Activated naive CD8-positive, alpha-beta T cell treated with anti-CD3 and anti-CD28 coated beads for 36 hours (primary cell): ENCODE results near the gene BEX3. TPM values are rescaled to one million over a fixed set of nuclear protein-coding genes. Genes with fewer than 3 reads are reported as not detected.
A peak's percentile ranks its signal among the peaks of the same experiment; 100 is the strongest.
"Not testable (repeated sequence)": the region's sequence is repeated elsewhere in the genome, so short reads cannot be mapped to it uniquely, and the experiment has no call there.

ENCODE experiments used
- DNase-seq: peaks from one replicate; pipeline ENCODE4 v3.0.0; 2021
- H3K27ac Mint-ChIP-seq: one replicate; pipeline ENCODE4 v1.8.0; 2022; ENCODE audit warnings: mild to moderate bottlenecking, moderate library complexity, mixed read lengths
- H3K27me3 Mint-ChIP-seq: one replicate; pipeline ENCODE4 v1.8.0; 2022; ENCODE audit warnings: mild to moderate bottlenecking, mixed read lengths
- H3K36me3 Mint-ChIP-seq: one replicate; pipeline ENCODE4 v1.8.0; 2021; ENCODE audit warnings: mild to moderate bottlenecking, mixed read lengths
- H3K4me1 Mint-ChIP-seq: one replicate; pipeline ENCODE4 v1.8.0; 2021; ENCODE audit warnings: mixed read lengths
- H3K4me3 Mint-ChIP-seq: one replicate; pipeline ENCODE4 v1.8.0; 2022; ENCODE audit warnings: mild to moderate bottlenecking, moderate library complexity, mixed read lengths
- H3K9me3 Mint-ChIP-seq: one replicate; pipeline ENCODE4 v1.8.0; 2022; ENCODE audit warnings: mixed read lengths
- total RNA-seq, 2 experiments: library from RNA; stranded (reverse); gene quantifications; one replicate each; pipeline ENCODE4 v1.2.3, GENCODE V29; 2021

Gene BEX3
- 10 to 100 TPM; 31.4 to 31.7 TPM for total RNA-seq

DNA sequence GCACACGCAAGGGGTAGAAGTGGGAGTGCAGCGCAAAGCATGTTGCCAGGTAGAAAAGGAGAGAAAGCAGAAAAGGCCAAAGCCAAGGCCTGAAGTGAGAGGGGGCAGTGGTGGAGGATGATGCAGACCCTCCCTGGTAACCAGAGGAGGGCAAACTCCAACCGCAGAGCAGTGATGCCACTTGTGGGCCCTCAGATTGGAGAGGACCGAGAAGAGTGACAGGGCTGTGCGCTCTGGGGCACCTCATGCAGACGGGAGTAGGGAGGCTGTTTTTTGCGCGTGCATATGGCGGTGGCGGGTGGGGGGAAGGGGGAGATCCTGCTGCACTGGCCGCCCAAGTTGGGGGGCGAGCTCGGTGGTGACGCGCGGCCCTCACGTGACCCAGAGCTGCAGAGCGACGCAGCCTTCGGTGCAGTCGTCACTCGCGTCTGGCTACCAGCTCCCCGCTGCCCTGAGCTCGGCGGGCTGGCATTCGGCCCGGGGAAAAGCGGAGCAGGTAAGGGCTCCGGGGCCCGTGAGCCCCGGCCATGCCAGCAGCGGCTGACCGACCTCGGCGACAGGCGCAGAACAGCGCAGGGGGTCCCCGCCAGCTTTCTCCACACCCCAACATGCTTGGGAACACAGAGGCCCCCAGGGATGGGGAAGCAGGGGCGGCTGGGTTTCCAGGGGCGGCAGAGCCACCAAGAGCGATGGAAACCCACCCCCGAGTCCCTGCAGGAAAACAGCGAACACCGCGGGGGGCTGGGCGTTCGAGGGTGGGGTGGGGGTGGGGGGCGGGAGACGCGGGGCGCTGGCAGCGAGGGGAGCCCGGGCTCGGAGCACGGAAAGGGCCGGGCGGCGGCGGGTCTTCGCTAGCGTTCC, at the start of gene BEX3:
Gene BEX3, plus strand, starts transcription at position 421 of the 861 bp plus-strand sequence. CDS start 984 bp downstream, outside the sequence.
- Mint-ChIP-seq H3K36me3 (peaks cover 3% of the 10 kb centered on the region), H3K4me3 (peak within 1 kb of the TSS; percentile 81), H3K27me3 (no peaks in the 10 kb centered on the region), H3K4me1 (peaks cover 8% of the 10 kb centered on the region), H3K27ac (no peak within 1 kb of the TSS), H3K9me3 (no peaks in the 10 kb centered on the region)
- DNase-seq = peak; percentile 39

- no peak within 1 kb of the TSS for H3K4me3 Mint-ChIP-seq
- peaks cover 39% of the 10 kb centered on the region for H3K27me3 Mint-ChIP-seq
- H3K27ac Mint-ChIP-seq = no peak within 1 kb of the TSS
- DNase-seq = no peak
- no peaks in the 10 kb centered on the region for H3K9me3 Mint-ChIP-seq
- H3K4me1 Mint-ChIP-seq = no peaks in the 10 kb centered on the region
- no peaks in the 10 kb centered on the region for H3K36me3 Mint-ChIP-seq
These were observed 46.3 kb upstream of the BEX3 start, which contains the start of gene TCEAL7 for GRCh38 chrX:103329991-103330390. TCEAL7 (plus strand) TSS chrX:103330239; CDS start chrX:103331404, 1,165 bp downstream.

- Mint-ChIP-seq H3K27ac (no peak overlapping the region), H3K4me1 (no peaks in the 10 kb centered on the region), H3K27me3 (peaks cover 38% of the 10 kb centered on the region), H3K4me3 (no peak overlapping the region), H3K36me3 (no peaks in the 10 kb centered on the region), H3K9me3 (no peaks in the 10 kb centered on the region)
- DNase-seq = no peak
These were observed 45.6 kb upstream of the BEX3 start for GRCh38 chrX:103330681-103331288.

GRCh38 chrX:103338663-103339062, 37.7 kb upstream of the BEX3 start:
- Mint-ChIP-seq H3K4me1 (no peaks in the 10 kb centered on the region), H3K9me3 (no peaks in the 10 kb centered on the region), H3K27ac (no peak overlapping the region), H3K4me3 (no peak overlapping the region), H3K36me3 (no peaks in the 10 kb centered on the region), H3K27me3 (no peaks in the 10 kb centered on the region)
- no peak for DNase-seq

DNA sequence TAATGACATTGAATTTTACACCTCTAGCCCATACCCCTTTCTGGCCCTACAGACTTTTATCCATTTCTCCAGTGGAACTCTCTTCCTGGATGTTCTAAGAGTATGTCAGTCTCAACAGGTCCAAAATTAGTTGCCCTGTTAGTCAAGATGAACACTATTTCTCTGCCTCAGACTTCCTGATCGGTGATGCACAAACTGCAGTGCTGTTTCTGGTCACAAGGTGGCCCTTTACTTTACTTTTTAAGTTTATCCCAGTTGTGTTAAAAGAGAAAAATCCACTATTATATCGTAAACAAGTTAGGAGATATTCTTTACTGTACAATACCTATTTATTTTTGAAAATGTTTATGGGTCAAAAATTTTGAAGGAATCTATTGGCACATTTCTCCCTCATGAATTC, 33.2 kb upstream of the BEX3 start:
- Mint-ChIP-seq H3K36me3 (no peaks in the 10 kb centered on the region), H3K4me3 (no peak overlapping the region), H3K9me3 (no peaks in the 10 kb centered on the region)

DNA sequence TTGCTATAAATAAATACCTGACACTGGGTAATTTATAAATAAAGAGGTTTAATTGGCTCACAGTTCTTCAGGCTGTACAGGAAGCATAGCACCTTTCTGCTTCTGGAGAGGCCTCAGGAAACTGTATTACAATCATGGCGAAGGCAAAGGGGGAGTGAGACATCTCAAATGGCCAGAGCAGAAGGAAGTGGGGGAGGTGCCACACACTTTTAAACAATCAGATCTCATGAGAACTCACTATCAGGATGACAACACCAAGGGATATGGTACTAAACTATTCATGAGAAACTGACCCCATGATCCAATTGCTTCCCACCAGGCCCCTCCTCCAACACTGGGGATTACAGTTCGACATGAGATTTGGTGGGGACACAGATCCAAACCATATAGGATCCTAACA, 31.7 kb upstream of the BEX3 start:
- Mint-ChIP-seq H3K4me3 (no peak overlapping the region), H3K9me3 (no peaks in the 10 kb centered on the region), H3K36me3 (no peaks in the 10 kb centered on the region), H3K27me3 (no peaks in the 10 kb centered on the region), H3K4me1 (no peaks in the 10 kb centered on the region), H3K27ac (no peak overlapping the region)
- DNase-seq = no peak

More for the DNA sequence above, 33.2 kb upstream of the BEX3 start:
- DNase-seq = peak; percentile 19
- Mint-ChIP-seq H3K27ac (no peak overlapping the region), H3K27me3 (no peaks in the 10 kb centered on the region), H3K4me1 (no peaks in the 10 kb centered on the region)

DNA sequence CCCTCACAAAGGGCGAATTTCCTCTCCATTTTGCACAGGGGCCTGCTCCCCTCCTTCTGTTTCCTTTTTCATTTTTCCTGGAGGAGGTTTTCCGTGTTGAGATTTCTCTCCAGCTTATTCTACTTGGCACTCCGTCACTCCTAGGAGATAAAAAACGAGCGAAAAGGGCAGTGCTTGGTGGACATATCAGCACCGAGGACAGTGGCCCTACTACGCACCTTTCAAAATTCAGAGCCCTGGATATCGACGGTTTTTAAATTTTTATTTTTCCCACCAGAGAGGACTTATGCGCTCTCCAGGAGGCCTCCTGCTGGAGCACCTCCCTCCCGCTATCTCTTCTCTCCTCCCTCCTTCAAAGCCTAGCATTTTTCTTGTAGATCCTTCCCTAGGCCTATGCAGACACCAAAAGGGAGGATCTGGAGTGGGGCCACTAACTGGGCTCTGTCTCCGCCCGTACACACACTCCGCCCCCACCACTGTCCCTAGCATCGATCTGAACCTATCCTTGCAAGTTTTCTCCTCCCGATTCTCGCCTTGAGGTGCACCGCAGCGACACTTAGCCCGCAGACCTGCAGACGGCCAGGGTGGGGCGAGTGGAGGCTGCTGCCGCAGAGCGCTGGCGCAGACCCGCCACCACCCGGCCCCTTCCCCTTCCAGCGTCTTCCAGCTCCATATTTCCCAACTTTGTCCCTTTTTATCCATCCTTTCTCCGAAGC, 28.5 kb upstream of the BEX3 start:
- Mint-ChIP-seq H3K27me3 (no peaks in the 10 kb centered on the region), H3K9me3 (no peaks in the 10 kb centered on the region), H3K4me3 (no peak overlapping the region), H3K36me3 (no peaks in the 10 kb centered on the region), H3K27ac (no peak overlapping the region), H3K4me1 (no peaks in the 10 kb centered on the region)
- DNase-seq = no peak

GRCh38 chrX:103356130-103356798, 20.1 kb upstream of the BEX3 start, which contains the start of gene TCEAL9:
TCEAL9 (plus strand) TSS chrX:103356506; CDS start chrX:103357685, 1,179 bp downstream.
- Mint-ChIP-seq H3K4me3 (peak within 1 kb of the TSS; percentile 89), H3K27ac (peak within 1 kb of the TSS; percentile 72), H3K4me1 (peaks cover 9% of the 10 kb centered on the region), H3K27me3 (no peaks in the 10 kb centered on the region), H3K9me3 (no peaks in the 10 kb centered on the region), H3K36me3 (peaks cover 5% of the 10 kb centered on the region)
- peak; percentile 1 for DNase-seq

GRCh38 chrX:103356858-103357257, 19.5 kb upstream of the BEX3 start:
- H3K36me3 Mint-ChIP-seq = peaks cover 5% of the 10 kb centered on the region
- peak overlapping the region; percentile 89 for H3K4me3 Mint-ChIP-seq
- H3K9me3 Mint-ChIP-seq = no peaks in the 10 kb centered on the region
- no peaks in the 10 kb centered on the region for H3K27me3 Mint-ChIP-seq
- H3K4me1 Mint-ChIP-seq = peaks cover 9% of the 10 kb centered on the region
- no peak for DNase-seq
- H3K27ac Mint-ChIP-seq = no peak overlapping the region

DNA sequence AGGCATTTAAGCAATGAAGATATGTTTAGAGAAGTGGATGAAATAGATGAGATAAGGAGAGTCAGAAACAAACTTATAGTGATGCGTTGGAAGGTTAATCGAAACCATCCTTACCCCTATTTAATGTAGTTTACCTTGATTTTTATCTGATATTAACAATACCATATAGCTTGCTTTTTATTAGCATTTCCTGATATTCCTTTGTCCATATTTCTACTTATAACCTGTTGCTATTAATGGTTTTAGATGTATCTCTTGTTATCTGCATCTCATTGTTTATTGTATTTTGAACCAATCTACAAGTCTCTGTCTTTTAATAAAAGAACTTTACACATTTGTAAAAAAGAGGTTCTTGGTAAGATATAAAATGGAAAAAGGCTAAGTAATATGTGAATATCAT, 18.5 kb upstream of the BEX3 start:
- Mint-ChIP-seq H3K27ac (no peak overlapping the region), H3K27me3 (no peaks in the 10 kb centered on the region), H3K9me3 (no peaks in the 10 kb centered on the region), H3K4me3 (peak overlapping the region; percentile 55), H3K36me3 (peaks cover 5% of the 10 kb centered on the region), H3K4me1 (peaks cover 9% of the 10 kb centered on the region)
- DNase-seq = no peak

GRCh38 chrX:103359605-103360004, 16.7 kb upstream of the BEX3 start:
- not testable (repeated sequence) for DNase-seq, H3K27me3 Mint-ChIP-seq, H3K9me3 Mint-ChIP-seq, H3K4me1 Mint-ChIP-seq, H3K36me3 Mint-ChIP-seq, H3K4me3 Mint-ChIP-seq, H3K27ac Mint-ChIP-seq

DNA sequence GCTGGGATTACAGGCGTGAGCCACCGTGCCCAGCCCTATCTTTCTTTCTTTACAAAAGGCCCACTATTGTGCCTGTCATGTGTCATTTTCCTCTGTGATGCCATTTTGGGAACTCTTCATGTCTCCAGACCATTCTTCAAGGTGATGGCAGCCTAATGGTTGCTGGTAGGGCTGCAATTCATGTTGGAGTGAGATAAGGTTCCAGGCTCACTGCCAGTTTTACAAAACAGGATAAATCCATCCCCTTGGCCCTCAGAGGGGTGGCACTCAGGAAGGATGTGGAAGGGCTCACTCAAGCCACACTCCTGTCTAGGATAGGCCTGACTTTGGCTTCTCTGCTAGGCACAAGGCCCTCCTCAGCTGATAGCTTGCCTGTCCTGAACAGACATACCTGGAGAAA, 16.2 kb upstream of the BEX3 start:
- Mint-ChIP-seq H3K9me3 (no peaks in the 10 kb centered on the region), H3K4me3 (no peak overlapping the region), H3K27me3 (no peaks in the 10 kb centered on the region), H3K4me1 (peaks cover 9% of the 10 kb centered on the region), H3K27ac (no peak overlapping the region), H3K36me3 (peaks cover 5% of the 10 kb centered on the region)
- no peak for DNase-seq

GRCh38 chrX:103360916-103361315, 15.4 kb upstream of the BEX3 start:
- peaks cover 5% of the 10 kb centered on the region for H3K36me3 Mint-ChIP-seq
- H3K27ac Mint-ChIP-seq = no peak overlapping the region
- DNase-seq = no peak
- no peaks in the 10 kb centered on the region for H3K27me3 Mint-ChIP-seq
- no peak overlapping the region for H3K4me3 Mint-ChIP-seq
- no peaks in the 10 kb centered on the region for H3K9me3 Mint-ChIP-seq
- peaks cover 5% of the 10 kb centered on the region for H3K4me1 Mint-ChIP-seq

DNA sequence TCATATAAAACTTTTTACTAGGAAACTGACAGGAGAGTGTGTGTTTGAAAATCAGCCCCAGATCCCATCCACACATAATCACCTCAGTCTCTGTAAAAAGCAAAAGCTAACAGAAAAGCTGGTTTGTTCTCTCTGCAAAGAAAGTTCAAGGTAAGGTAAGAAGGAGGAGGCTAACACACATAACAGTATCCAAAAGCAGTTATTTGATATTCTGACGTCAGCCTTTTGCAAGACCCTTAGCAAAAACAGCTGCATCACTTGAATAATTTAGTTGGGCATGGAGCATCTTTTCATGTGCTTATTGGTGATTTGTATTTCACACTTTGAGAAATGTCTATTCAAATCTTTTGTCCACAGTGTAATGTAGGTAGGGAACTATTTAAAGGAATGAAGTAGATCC, 14.5 kb upstream of the BEX3 start:
- Mint-ChIP-seq H3K36me3 (peaks cover 5% of the 10 kb centered on the region), H3K27me3 (no peaks in the 10 kb centered on the region), H3K9me3 (no peaks in the 10 kb centered on the region), H3K4me3 (no peak overlapping the region), H3K27ac (no peak overlapping the region), H3K4me1 (peaks cover 3% of the 10 kb centered on the region)
- DNase-seq = no peak

DNA sequence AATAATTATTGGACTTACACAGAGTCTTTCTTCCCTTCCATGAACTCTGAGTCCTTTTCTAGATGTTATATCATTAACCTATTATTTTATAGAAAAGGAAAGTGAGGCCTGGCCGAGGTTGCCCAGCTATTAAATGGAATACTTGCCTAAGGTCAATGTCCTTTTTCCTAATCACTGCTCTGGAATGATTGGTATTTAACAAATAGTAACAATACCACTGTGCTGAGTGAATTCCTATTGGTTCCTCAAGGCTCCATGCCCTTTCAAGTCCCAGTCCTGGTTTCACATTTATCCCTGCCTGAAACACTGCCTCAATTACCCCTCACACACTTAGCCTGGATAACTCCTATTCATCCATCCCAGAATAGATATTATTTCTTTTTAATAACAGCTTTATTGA, 13.9 kb upstream of the BEX3 start:
- no peak for DNase-seq
- Mint-ChIP-seq H3K4me3 (no peak overlapping the region), H3K4me1 (peaks cover 3% of the 10 kb centered on the region), H3K9me3 (no peaks in the 10 kb centered on the region), H3K27me3 (no peaks in the 10 kb centered on the region), H3K27ac (no peak overlapping the region), H3K36me3 (peaks cover 4% of the 10 kb centered on the region)
